CD4-positive, alpha-beta T cell treated with Interleukin-17A for 4 hours (primary cell): ENCODE data around the gene STARD3.
A peak's percentile ranks its signal among the peaks of the same experiment; 100 is the strongest.
"Not testable (repeated sequence)": the region's sequence is repeated elsewhere in the genome, so short reads cannot be mapped to it uniquely, and the experiment has no call there.

Source experiments
- DNase-seq: peaks from one replicate; pipeline ENCODE4 v3.0.0-alpha.2; 2020; ENCODE audit warnings: mixed read lengths

The STARD3 gene

GRCh38 chr17:39636927-39637736 is at the start of gene STARD3:
Gene STARD3, plus strand, starts transcription at chr17:39637144. Its CDS starts 16,388 bp downstream, at chr17:39653532.
- DNase-seq = peak; percentile 95

DNA sequence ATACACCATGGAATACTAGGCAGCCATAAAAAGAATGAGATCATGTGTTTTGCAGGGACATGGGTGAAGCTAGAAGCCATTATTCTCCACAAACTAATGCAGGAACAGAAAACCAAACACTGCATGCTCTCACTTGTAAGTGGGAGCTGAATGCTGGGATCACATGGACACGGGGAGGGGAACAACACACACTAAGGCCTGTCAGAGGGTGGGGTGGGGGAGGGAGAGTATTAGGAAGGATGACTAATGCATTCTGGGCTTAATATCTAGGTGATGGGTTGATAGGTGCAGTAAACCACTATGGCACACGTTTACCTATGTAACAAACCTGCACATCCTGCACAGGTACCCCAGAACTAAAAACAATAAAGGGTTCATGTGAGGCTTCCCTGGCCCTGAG is 46.8 kb upstream of the STARD3 start:
- DNase-seq = not testable (repeated sequence)

- DNase-seq = peak; percentile 50
Measured at GRCh38 chr17:39591958-39592954, 44.7 kb upstream of the STARD3 start.

DNA sequence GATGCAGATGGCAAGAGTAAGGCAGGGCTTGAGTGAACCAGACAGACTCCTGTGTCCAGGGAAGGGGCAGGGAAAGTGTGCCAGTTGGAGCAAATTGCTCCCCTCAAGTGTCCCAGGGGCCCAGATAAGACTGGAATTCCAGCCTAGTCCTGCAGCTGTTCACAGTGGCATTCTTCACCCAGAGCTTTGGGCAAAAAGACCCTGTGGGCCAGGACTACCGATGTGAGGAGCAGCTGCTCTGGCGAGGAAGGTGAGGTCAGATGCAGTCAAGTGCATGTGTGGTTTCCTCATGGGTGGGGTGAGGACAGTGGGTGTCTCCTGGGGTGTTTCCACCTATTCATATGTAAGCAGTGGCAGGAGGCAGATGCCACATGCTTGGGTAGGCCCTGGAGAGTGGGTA is 43.6 kb upstream of the STARD3 start:
- DNase-seq = no peak

DNA sequence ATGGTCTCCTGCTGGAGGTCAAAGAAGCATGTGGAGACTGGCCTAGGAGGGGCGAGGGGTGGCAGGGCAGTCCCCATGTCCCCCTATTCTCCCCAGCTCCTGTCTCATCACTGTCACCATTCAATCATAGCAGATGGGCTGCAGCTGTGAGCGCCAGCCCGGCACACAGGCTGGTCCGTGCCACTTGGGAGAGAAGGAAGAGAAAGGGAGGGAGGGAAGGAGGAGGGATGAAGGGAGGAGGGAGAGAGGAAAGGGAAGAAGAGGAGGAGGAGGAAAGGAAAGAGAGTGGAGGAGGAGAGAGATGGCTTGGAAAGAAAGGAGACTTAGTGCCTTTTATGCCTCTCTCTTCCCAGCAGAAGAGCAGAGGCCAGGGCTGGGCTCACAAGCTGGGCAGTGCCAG is 41.6 kb upstream of the STARD3 start:
- DNase-seq = no peak

GRCh38 chr17:39595928-39596510 is 40.9 kb upstream of the STARD3 start:
- DNase-seq = no peak

GRCh38 chr17:39596543-39597267 is 40.2 kb upstream of the STARD3 start:
- DNase-seq = no peak

GRCh38 chr17:39597372-39598046 is 39.4 kb upstream of the STARD3 start:
- no peak for DNase-seq

DNA sequence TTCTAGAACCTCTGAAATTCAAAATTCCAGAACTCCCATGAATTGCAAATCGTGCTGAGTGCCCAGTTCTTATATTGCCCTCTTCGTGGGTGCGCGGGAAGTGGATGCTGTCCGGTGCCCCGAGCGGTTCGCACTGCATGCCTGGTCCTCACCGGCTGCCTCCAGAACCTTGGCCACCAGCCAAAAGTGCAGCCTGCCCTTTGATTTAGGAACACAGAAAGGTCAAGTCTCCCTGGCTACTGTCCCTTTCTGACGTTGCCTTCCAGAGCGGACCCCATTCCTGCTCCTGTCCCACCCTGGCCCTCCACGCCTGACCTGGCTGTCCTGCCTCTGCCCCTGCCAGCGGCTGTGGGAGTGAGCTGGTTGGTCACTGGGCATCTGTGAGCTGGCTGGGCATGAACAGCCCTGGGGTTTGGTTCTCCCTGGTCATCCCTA is 38.9 kb upstream of the STARD3 start:
- no peak for DNase-seq

DNA sequence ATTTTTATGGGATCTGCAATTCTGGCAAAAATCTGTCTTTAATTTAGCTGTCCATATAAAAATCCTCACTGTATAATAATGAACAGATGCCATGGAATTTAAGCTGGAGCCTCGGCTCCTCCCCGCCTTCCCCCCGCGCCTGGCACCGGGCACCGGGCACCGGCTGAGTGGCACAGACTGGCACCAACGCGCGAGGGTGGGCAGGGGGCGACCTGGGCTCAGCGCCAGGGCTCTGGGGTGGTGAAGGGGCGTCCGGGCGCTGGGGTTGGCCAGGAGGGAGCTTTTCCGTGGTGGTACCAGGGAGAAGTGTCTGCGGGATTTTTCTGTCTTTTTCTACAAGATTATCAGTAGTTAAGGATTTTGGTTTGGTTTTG is 38.3 kb upstream of the STARD3 start:
- DNase-seq = no peak

DNA sequence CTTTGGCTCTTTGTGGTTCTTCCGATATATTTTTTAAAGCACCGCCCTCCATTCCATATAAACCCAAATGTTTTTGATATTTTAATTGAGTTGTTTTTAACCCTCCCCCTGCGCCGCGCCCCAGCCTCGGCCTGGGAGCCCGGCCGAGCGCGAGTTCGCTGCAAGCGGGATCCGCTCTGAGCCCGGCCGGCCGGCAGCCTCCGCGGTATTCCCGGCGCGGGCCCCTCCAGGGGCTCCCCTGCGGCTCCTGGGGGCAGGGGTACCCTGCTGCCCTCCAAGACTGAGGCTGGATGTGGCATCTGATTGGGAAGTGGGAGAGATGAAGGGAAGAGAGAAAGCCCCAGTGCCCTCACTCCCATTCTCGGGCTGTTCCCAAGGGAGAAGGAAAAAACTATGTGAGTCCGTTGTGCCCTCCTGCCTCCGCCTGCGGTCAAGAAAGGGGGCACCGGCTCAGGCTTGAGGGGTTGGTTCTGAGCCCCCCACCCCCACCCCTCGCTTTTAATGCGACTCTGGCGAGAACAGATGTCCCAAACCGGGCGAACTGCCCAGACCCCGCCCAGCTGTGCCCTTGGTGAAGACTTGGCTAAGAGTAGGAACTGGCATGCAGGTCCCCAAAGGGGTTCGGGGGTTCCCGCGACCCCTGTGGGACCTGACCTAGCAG is 37.8 kb upstream of the STARD3 start:
- DNase-seq = no peak

DNA sequence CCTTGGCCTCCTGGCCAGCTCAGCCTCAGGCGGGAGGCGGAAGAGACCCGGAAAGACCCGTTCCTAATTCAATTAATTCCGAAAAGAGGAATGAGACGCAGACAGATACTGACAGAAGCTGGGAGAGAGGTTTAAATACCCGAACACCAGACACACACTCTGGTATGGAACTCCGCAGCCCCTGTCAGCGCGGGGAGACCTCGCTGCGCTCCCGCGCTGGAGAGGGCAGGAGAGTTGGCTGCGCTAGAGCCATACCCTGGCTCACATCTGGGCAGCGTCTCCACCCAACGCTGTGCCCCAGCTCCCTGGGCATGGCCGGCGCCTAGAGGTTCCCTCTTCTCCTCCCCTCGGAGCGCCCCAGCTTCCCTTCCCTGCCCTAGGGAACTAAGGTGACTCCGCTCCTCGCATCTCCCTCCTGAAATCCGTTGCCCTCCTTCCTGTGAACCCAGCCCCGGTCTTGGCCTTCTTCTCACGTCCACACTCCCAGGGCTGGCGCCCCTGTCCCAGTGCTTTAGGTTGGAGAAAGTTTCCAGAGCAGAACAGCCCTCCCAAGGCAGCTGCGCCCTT is 37.2 kb upstream of the STARD3 start:
- no peak for DNase-seq

GRCh38 chr17:39600288-39600996 is 36.5 kb upstream of the STARD3 start:
- no peak for DNase-seq

DNA sequence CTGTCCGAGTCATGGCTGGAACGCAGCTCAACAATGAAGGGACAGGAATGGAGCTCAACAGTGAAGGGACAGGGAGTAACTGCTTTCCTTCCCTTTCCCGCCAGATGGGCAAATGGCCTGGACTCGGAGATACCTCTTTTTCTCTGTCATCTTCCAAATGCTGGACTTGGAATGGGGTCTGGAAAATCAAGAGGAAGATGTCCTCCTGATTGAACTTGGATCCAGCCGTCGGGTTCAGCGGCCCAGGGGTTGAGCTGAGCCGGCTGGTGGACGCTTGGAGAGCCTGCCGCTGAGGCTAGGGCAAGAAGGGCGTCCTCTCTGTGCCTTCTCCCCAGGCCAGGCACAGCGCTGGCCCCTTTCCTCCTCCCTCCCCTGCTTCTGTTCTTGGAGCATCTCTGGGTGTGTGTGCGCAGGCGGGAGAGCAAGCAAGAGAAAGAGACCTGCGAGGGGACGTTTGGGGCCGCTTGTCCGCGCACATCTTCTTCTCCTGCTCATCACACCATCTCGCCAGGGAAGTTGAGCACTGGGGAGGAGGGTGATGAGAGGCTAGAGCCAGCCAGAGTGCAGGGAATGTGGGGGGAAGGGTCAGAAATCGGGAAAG is 35.8 kb upstream of the STARD3 start:
- DNase-seq = no peak

GRCh38 chr17:39601758-39602532 is 35.0 kb upstream of the STARD3 start:
- no peak for DNase-seq

DNA sequence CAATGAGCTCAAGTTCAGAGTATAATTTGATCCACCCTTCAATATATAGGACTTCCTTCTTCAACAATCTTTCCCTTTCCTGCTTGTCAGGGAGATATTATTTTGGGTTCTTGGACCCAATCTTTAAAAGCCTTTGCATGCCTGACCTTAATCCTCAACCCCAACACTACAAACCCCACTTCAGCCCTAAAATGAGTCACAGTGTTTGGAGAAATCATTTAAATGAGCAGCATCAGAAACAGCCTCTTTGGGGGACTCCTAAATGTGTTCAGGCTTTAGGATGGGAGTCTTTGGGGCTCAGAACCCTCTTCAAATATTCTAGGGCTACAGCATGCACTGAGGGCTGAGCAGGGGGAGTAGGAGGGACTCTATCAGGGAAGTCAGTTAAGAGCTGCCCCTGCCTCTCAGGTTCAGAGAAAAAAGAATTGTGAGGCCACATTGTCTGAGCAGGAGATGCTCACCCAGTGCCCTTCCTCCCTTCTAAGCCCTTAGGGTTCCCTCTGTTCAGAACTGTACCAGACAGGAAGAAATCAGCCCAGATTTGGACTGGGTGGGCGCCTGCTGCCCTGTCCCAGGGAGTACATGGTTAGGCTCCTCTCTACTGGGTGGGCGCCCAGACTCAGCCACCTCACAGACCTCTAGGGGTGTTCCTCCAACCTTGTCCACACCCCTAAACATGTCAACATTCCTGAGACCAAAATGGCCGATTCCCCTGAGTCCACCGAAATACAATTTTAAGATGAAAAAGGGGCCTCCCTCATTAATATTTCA is 34.2 kb upstream of the STARD3 start:
- no peak for DNase-seq

DNA sequence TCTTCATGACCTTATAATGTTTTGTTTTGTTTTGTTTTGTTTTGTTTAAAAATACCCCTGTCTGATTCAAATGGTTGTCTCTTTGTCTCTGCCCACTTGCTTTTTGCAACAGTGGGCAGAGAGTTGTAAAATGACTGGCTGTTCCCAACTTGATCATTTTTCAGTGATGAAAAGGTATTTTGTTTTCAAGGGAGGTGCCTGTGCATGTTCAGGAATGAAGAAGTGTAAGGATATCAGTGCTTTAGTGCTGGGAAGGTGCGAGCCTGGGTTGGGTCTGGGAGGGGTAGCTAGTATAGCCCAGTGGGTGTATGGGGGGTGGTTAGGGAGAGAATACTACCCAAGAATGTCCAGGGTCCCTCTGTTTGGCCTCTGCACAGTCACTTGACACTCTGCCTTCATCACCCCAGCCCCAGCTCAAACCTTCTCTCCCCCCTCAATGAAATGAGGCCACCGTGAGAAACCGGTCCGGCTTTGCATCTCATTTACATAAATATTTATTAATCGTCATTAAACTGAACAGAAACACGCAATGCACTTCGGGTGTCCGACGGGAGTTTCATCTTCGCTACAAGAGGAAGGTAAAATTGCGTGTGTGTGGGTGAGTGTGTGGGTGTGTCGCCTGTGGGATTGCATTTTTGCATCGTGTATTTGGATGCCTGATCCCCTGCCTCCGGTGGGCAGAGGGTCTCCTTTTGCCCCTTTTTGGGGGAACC is 33.5 kb upstream of the STARD3 start:
- no peak for DNase-seq
